CD4-positive, CD25-positive, alpha-beta regulatory T cell (primary cell): ENCODE measurements around the gene CAPN14. TPM values are rescaled to one million over a fixed set of nuclear protein-coding genes. Genes with fewer than 3 reads are reported as not detected.
A peak's percentile ranks its signal among the peaks of the same experiment; 100 is the strongest.

Experiments used
- ATAC-seq, 2 donors: fragments of 150-1000 bp; cut with Tn5 transposase; one replicate each; pipeline ENCODE4 v1.10.0; 2021; ENCODE audit warnings: low read depth in 2 of 2, moderate number of reproducible peaks in 2 of 2, moderate library complexity in 1 of 2
- DNase-seq, 3 donors: peaks; one replicate each; pipeline versions ENCODE4 v3.0.0 to v3.0.0-alpha.2; 2012 to 2022; ENCODE audit warnings: mixed read lengths in 1 of 3
- H3K27ac ChIP-seq: one replicate; pipeline ENCODE4 v1.7.0; 2013; ENCODE audit warnings: mild to moderate bottlenecking, low read length; ENCODE audit not compliant: insufficient read depth, poor library complexity, severe bottlenecking
- H3K27me3 ChIP-seq: one replicate; pipeline ENCODE4 v1.7.0; 2013; ENCODE audit warnings: low read length; ENCODE audit not compliant: control insufficient read depth, insufficient read depth
- H3K36me3 ChIP-seq: one replicate; pipeline ENCODE4 v1.7.0; 2013; ENCODE audit warnings: mild to moderate bottlenecking, low read length, moderate library complexity; ENCODE audit not compliant: control insufficient read depth, insufficient read depth
- H3K4me1 ChIP-seq: 2 replicates; pipeline ENCODE4 v1.7.0; 2013; ENCODE audit warnings: mild to moderate bottlenecking, low read length; ENCODE audit not compliant: insufficient read depth, control insufficient read depth, poor library complexity, severe bottlenecking
- H3K4me3 ChIP-seq: one replicate; pipeline ENCODE4 v1.7.0; 2013; ENCODE audit warnings: low read depth, mild to moderate bottlenecking, low read length, moderate library complexity
- H3K9me3 ChIP-seq, 2 experiments: 1 replicate in 1 of 2; 2 replicates in 1 of 2; pipeline ENCODE4 v1.7.0; 2013; ENCODE audit warnings: low read length in 2 of 2, mild to moderate bottlenecking in 1 of 2, moderate library complexity in 1 of 2; ENCODE audit not compliant: control insufficient read depth in 2 of 2
- H3K27ac Mint-ChIP-seq, 3 donors: one replicate each; pipeline ENCODE4 v1.8.0; 2020 to 2022; ENCODE audit warnings: mild to moderate bottlenecking in 3 of 3, mixed read lengths in 3 of 3, moderate library complexity in 2 of 3
- H3K27me3 Mint-ChIP-seq: one replicate; pipeline ENCODE4 v1.8.0; 2022; ENCODE audit warnings: mild to moderate bottlenecking, mixed read lengths
- H3K36me3 Mint-ChIP-seq: one replicate; pipeline ENCODE4 v1.8.0; 2020; ENCODE audit warnings: mixed read lengths
- H3K4me1 Mint-ChIP-seq, 4 donors: one replicate each; pipeline ENCODE4 v1.8.0; 2020 to 2022; ENCODE audit warnings: mixed read lengths in 4 of 4, mild to moderate bottlenecking in 1 of 4
- H3K4me3 Mint-ChIP-seq, 4 donors: one replicate each; pipeline ENCODE4 v1.8.0; 2020 to 2022; ENCODE audit warnings: mild to moderate bottlenecking in 4 of 4, mixed read lengths in 4 of 4, moderate library complexity in 3 of 4
- H3K9me3 Mint-ChIP-seq, 7 donors: one replicate each; pipeline ENCODE4 v1.8.0; 2020 to 2022; ENCODE audit warnings: mixed read lengths in 7 of 7, mild to moderate bottlenecking in 3 of 7, moderate library complexity in 2 of 7
- polyA plus RNA-seq, 4 donors: library from polyadenylated mRNA; unstranded; fragments of 300-500 nt; fragmentation: Illumina TruSeq; gene quantifications; one replicate each; pipeline ENCODE4 v1.2.3, GENCODE V29; 2021
- total RNA-seq: library from RNA; stranded (reverse); gene quantifications from one replicate; pipeline ENCODE4 v1.2.3, GENCODE V29; 2022

CAPN14 gene
- total and polyA plus RNA-seq, 5 donors from 2014 or later = 0.08 to 0.20 (median 0.10) TPM; not detected in 2

- Histone ChIP-seq H3K4me1 (no peaks in the 10 kb centered on the region), H3K27me3 (no peaks in the 10 kb centered on the region), H3K27ac (no peak overlapping the region), H3K9me3 (no peaks in the 10 kb centered on the region), H3K4me3 (no peak overlapping the region), H3K36me3 (no peaks in the 10 kb centered on the region)
- H3K4me3 Mint-ChIP-seq = no peak overlapping the region
- H3K4me1 Mint-ChIP-seq = peaks cover 0 to 4% (median 1%) of the 10 kb centered on the region in 4 donors
- ATAC-seq (no peak), DNase-seq (no peak)
- no peaks in the 10 kb centered on the region for H3K9me3 Mint-ChIP-seq
- H3K27me3 Mint-ChIP-seq = no peaks in the 10 kb centered on the region
- peaks cover 13% of the 10 kb centered on the region for H3K36me3 Mint-ChIP-seq
- no peak overlapping the region for H3K27ac Mint-ChIP-seq
Measured at GRCh38 chr2:31256611-31257382, 39.5 kb upstream of the CAPN14 start.

- H3K36me3 ChIP-seq = no peaks in the 10 kb centered on the region
- Mint-ChIP-seq H3K4me1 (peaks cover 0 to 4% (median 1%) of the 10 kb centered on the region in 4 donors), H3K36me3 (peaks cover 10% of the 10 kb centered on the region), H3K4me3 (no peak overlapping the region), H3K9me3 (no peaks in the 10 kb centered on the region), H3K27ac (no peak overlapping the region), H3K27me3 (no peaks in the 10 kb centered on the region)
- no peaks in the 10 kb centered on the region for H3K4me1 ChIP-seq
- H3K9me3 ChIP-seq = no peaks in the 10 kb centered on the region
- no peak overlapping the region for H3K27ac ChIP-seq
- DNase-seq (no peak), ATAC-seq (peak; percentile 9 to 32)
- no peaks in the 10 kb centered on the region for H3K27me3 ChIP-seq
- H3K4me3 ChIP-seq = no peak overlapping the region
Measured at GRCh38 chr2:31255911-31256571, 38.7 kb upstream of the CAPN14 start.

GRCh38 chr2:31254237-31255203 lies 37.2 kb upstream of the CAPN14 start:
- H3K36me3 Mint-ChIP-seq = peaks cover 9% of the 10 kb centered on the region
- no peaks in the 10 kb centered on the region for H3K9me3 Mint-ChIP-seq
- H3K27me3 Mint-ChIP-seq = no peaks in the 10 kb centered on the region
- peaks cover 0 to 4% (median 1%) of the 10 kb centered on the region in 4 donors for H3K4me1 Mint-ChIP-seq
- H3K36me3 ChIP-seq = no peaks in the 10 kb centered on the region
- no peak for DNase-seq
- H3K9me3 ChIP-seq = no peaks in the 10 kb centered on the region
- H3K4me3 ChIP-seq = no peak overlapping the region
- peak overlapping the region in 1 of 3 donors; percentile 47 for H3K27ac Mint-ChIP-seq
- ATAC-seq = no peak
- H3K27me3 ChIP-seq = no peaks in the 10 kb centered on the region
- H3K4me3 Mint-ChIP-seq = no peak overlapping the region
- H3K27ac ChIP-seq = no peak overlapping the region
- no peaks in the 10 kb centered on the region for H3K4me1 ChIP-seq

- no peaks in the 10 kb centered on the region for H3K27me3 Mint-ChIP-seq
- Histone ChIP-seq H3K4me1 (no peaks in the 10 kb centered on the region), H3K36me3 (no peaks in the 10 kb centered on the region), H3K9me3 (no peaks in the 10 kb centered on the region), H3K27me3 (no peaks in the 10 kb centered on the region), H3K27ac (no peak overlapping the region), H3K4me3 (no peak overlapping the region)
- H3K27ac Mint-ChIP-seq = no peak overlapping the region
- peaks cover 3% of the 10 kb centered on the region for H3K36me3 Mint-ChIP-seq
- ATAC-seq (no peak), DNase-seq (no peak)
- no peak overlapping the region for H3K4me3 Mint-ChIP-seq
- H3K4me1 Mint-ChIP-seq = peaks cover 0 to 4% (median 1%) of the 10 kb centered on the region in 4 donors
- no peaks in the 10 kb centered on the region for H3K9me3 Mint-ChIP-seq
Measured at GRCh38 chr2:31253356-31254131, 36.2 kb upstream of the CAPN14 start.

GRCh38 chr2:31251851-31252250 lies 34.5 kb upstream of the CAPN14 start:
- ATAC-seq (no peak), DNase-seq (no peak)
- no peak overlapping the region for H3K27ac ChIP-seq
- no peak overlapping the region for H3K4me3 ChIP-seq
- H3K9me3 Mint-ChIP-seq = no peaks in the 10 kb centered on the region
- no peak overlapping the region for H3K27ac Mint-ChIP-seq
- peaks cover 0 to 4% (median 2%) of the 10 kb centered on the region in 4 donors for H3K4me1 Mint-ChIP-seq
- no peaks in the 10 kb centered on the region for H3K36me3 ChIP-seq
- no peaks in the 10 kb centered on the region for H3K27me3 ChIP-seq
- no peak overlapping the region for H3K4me3 Mint-ChIP-seq
- H3K27me3 Mint-ChIP-seq = no peaks in the 10 kb centered on the region
- H3K36me3 Mint-ChIP-seq = peaks cover 8% of the 10 kb centered on the region
- H3K9me3 ChIP-seq = no peaks in the 10 kb centered on the region
- no peaks in the 10 kb centered on the region for H3K4me1 ChIP-seq

GRCh38 chr2:31251018-31251417 lies 33.7 kb upstream of the CAPN14 start:
- H3K9me3 ChIP-seq = no peaks in the 10 kb centered on the region
- Mint-ChIP-seq H3K36me3 (peaks cover 8% of the 10 kb centered on the region), H3K9me3 (no peaks in the 10 kb centered on the region), H3K4me3 (no peak overlapping the region), H3K4me1 (peaks cover 0 to 4% (median 1%) of the 10 kb centered on the region in 4 donors), H3K27ac (no peak overlapping the region), H3K27me3 (no peaks in the 10 kb centered on the region)
- DNase-seq (no peak), ATAC-seq (no peak)
- H3K27ac ChIP-seq = no peak overlapping the region
- H3K27me3 ChIP-seq = no peaks in the 10 kb centered on the region
- no peaks in the 10 kb centered on the region for H3K36me3 ChIP-seq
- H3K4me3 ChIP-seq = no peak overlapping the region
- H3K4me1 ChIP-seq = no peaks in the 10 kb centered on the region
